ENCODE results near the gene TPO. TPM values are rescaled to one million over a fixed set of nuclear protein-coding genes. Genes with fewer than 3 reads are reported as not detected.

The TPO gene
- total RNA-seq, 1 experiment from 2014 or later: not detected

DNA sequence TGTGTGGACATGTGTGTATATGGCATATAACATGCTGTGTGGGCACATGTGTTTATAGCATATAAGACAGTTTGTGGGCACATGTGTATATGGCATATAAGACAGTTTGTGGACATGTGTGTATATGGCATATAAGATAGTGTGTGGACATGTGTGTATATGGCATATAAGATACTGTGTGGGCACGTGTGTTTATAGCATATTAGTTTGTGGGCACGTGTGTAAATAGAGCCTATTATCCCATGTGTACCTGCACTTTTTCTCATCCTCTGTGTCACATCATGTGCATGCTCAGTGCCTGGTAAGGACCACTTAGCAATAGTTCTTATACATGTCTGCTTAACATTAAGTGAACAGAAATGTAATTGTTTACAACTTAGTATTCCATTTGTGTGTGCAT is 45.2 kb downstream of the TPO start:
- H4K20me1 ChIP-seq (ENCODE audit: control insufficient read depth, insufficient read depth, insufficient read length): no peaks in the 10 kb centered on the region
- H3K27me3 ChIP-seq (ENCODE audit: insufficient read depth, low read length): no peaks in the 10 kb centered on the region
- H2BK5ac ChIP-seq (ENCODE audit: insufficient read length, low read length): no peak overlapping the region
- TF ChIP-seq, protein P1, sequence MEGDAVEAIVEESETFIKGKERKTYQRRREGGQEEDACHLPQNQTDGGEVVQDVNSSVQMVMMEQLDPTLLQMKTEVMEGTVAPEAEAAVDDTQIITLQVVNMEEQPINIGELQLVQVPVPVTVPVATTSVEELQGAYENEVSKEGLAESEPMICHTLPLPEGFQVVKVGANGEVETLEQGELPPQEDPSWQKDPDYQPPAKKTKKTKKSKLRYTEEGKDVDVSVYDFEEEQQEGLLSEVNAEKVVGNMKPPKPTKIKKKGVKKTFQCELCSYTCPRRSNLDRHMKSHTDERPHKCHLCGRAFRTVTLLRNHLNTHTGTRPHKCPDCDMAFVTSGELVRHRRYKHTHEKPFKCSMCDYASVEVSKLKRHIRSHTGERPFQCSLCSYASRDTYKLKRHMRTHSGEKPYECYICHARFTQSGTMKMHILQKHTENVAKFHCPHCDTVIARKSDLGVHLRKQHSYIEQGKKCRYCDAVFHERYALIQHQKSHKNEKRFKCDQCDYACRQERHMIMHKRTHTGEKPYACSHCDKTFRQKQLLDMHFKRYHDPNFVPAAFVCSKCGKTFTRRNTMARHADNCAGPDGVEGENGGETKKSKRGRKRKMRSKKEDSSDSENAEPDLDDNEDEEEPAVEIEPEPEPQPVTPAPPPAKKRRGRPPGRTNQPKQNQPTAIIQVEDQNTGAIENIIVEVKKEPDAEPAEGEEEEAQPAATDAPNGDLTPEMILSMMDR (conservative IDR thresholded peaks at IDR 0.05): no peak
- no peaks in the 10 kb centered on the region for H3K79me2 ChIP-seq (ENCODE audit: insufficient read depth, low read length)
- H3K36me3 Mint-ChIP-seq (ENCODE audit: insufficient read depth in 1 of 3, low read depth in 3 of 3): 0 out of 7 replicates have a peak, but pooled peaks cover 0 to 6% (median 0%) of the 10 kb centered on the region in 3 experiments
- H3K56ac ChIP-seq (ENCODE audit: insufficient read length, low read depth, low read length): no peak overlapping the region
- no peak overlapping the region for H4K91ac ChIP-seq (ENCODE audit: insufficient read length, low read depth, low read length)
- H3T11ph ChIP-seq (ENCODE audit: low read length): no peak overlapping the region
- no peaks in the 10 kb centered on the region for H3K79me1 ChIP-seq (ENCODE audit: insufficient read depth, low read depth, low read length, poor library complexity, severe bottlenecking)
- H3K23me2 ChIP-seq (ENCODE audit: insufficient read length, low read depth, low read length, poor library complexity, severe bottlenecking): peaks cover 2% of the 10 kb centered on the region
- no peak overlapping the region for H3K9ac ChIP-seq (ENCODE audit: extremely low read depth, insufficient read length, low read length)
- peaks cover 5% of the 10 kb centered on the region in 2 experiments; a peak in 3 of 4 replicates for H3K4me1 Mint-ChIP-seq
- no peak overlapping the region for H4K8ac ChIP-seq (replicated peaks; ENCODE audit: insufficient read length, low read depth, low read length)
- H3K14ac ChIP-seq (ENCODE audit: insufficient read depth, low read length): no peak overlapping the region
- peaks cover 5% of the 10 kb centered on the region for H3K27me3 Mint-ChIP-seq (ENCODE audit: low read depth)
- no peak overlapping the region for H3K27ac Mint-ChIP-seq
- H4K5ac ChIP-seq (ENCODE audit: insufficient read length, low read depth, low read length): no peak overlapping the region
- no peak overlapping the region for H2AFZ ChIP-seq (ENCODE audit: low read length)
- H3K4me1 ChIP-seq (ENCODE audit: insufficient read depth, low read length): no peaks in the 10 kb centered on the region
- no peak overlapping the region for H3K18ac ChIP-seq (ENCODE audit: insufficient read length, low read depth, low read length)
- no peaks in the 10 kb centered on the region for H3K9me3 ChIP-seq (ENCODE audit: control insufficient read depth, low read depth, low read length)
- DNase-seq: no peak
- no peak overlapping the region for H2BK12ac ChIP-seq (ENCODE audit: insufficient read length, low read depth, low read length)
- H3K4me3 Mint-ChIP-seq: no peak overlapping the region
- no peak overlapping the region for H3K4ac ChIP-seq (ENCODE audit: low read depth, low read length)
- H3K4me2 ChIP-seq (ENCODE audit: insufficient read depth, insufficient read length, low read length): no peak overlapping the region
- H2AK5ac ChIP-seq (ENCODE audit: insufficient read length, low read length): no peak overlapping the region
- H3K23ac ChIP-seq (ENCODE audit: insufficient read length, low read depth, low read length): no peak overlapping the region
- H2BK15ac ChIP-seq (ENCODE audit: low read depth, low read length): no peak overlapping the region
- WGBS (ENCODE audit: extremely low coverage, insufficient read length, low lambda C conversion rate): no CpG with 5 or more reads among the region's 2 CpGs
- no peak overlapping the region for H3K27ac ChIP-seq (ENCODE audit: insufficient read length, low read depth, low read length)
- no peak overlapping the region for H2BK20ac ChIP-seq (ENCODE audit: low read depth, low read length, poor library complexity, severe bottlenecking)
- no peak overlapping the region for H2BK120ac ChIP-seq (ENCODE audit: low read depth, low read length, poor library complexity, severe bottlenecking)
- peaks cover 3 to 8% of the 10 kb centered on the region in 2 experiments; a peak in 3 of 5 replicates for H3K9me3 Mint-ChIP-seq

Data from H9 (cell line).